Stimulated activated naive CD8-positive, alpha-beta T cell treated with anti-CD3 and anti-CD28 coated beads, Interleukin-15, amount 100 ng/mL, for 72 hours (primary cell): ENCODE data around the gene SPG11.
A peak's percentile ranks its signal among the peaks of the same experiment; 100 is the strongest.

Source experiments
- ATAC-seq: fragments of 150-1000 bp; cut with Tn5 transposase; 2 replicates; pipeline ENCODE4 v1.10.0; 2021; ENCODE audit warnings: mild to moderate bottlenecking, moderate library complexity
- DNase-seq, 2 donors: peaks; one replicate each; pipeline ENCODE4 v3.0.0; 2021 to 2022
- H3K27ac Mint-ChIP-seq, 2 donors: one replicate each; pipeline ENCODE4 v1.8.0; 2022; ENCODE audit warnings: mild to moderate bottlenecking in 2 of 2, mixed read lengths in 2 of 2, moderate library complexity in 2 of 2
- H3K27me3 Mint-ChIP-seq: one replicate; pipeline ENCODE4 v1.8.0; 2022; ENCODE audit warnings: mixed read lengths
- H3K4me1 Mint-ChIP-seq: one replicate; pipeline ENCODE4 v1.8.0; 2022; ENCODE audit warnings: mild to moderate bottlenecking, mixed read lengths
- H3K4me3 Mint-ChIP-seq, 2 donors: one replicate each; pipeline ENCODE4 v1.8.0; 2022; ENCODE audit warnings: mild to moderate bottlenecking in 2 of 2, mixed read lengths in 2 of 2, moderate library complexity in 1 of 2
- H3K9me3 Mint-ChIP-seq, 2 donors: one replicate each; pipeline ENCODE4 v1.8.0; 2022; ENCODE audit warnings: mixed read lengths in 2 of 2

Gene SPG11

DNA sequence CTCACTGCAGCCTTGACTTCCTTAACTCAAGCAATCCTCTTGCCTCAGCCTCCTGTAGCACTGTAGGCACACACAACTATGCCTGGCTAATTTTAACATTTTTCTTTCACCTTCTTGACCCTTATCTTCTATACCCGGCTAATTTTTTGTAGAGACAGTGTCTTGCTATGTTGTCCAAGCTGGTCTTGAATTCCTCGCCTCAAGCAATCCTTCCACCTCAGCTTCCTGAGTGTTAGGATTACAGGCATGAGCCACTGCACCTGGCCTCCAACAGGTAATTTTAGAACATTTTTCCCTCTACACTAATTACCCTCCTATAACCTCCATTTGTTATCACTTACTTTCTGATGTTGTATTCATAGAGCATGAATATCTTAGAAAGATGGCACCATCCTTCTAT is 60.3 kb downstream of the SPG11 start:
- peaks cover 11% of the 10 kb centered on the region for H3K4me1 Mint-ChIP-seq
- ATAC-seq (no peak), DNase-seq (no peak)
- H3K4me3 Mint-ChIP-seq: no peak overlapping the region
- H3K9me3 Mint-ChIP-seq: no peaks in the 10 kb centered on the region
- peak overlapping the region; percentile 13 to 29 for H3K27ac Mint-ChIP-seq
- H3K27me3 Mint-ChIP-seq: no peaks in the 10 kb centered on the region

DNA sequence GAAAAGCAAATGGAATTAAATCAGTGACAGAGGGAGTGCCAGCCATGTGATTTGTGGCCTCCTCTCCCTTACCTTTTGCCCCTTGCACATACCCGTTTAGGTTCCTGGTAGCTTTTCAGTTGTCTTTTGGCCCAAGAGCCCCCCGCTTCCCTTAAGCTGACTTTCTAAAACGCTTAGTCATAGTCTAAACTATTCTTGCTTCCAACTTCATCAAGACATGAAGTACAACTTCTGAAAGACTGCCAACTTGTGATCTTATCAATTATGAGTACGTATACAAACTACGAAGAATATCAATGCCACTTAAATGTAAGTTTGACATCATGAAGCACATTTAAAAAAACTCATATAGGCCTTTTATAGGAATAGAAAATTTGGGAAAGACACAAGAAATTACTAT is 64.6 kb downstream of the SPG11 start:
- Mint-ChIP-seq H3K27me3 (no peaks in the 10 kb centered on the region), H3K4me1 (peaks cover 37% of the 10 kb centered on the region), H3K4me3 (no peak overlapping the region), H3K27ac (no peak overlapping the region), H3K9me3 (no peaks in the 10 kb centered on the region)
- ATAC-seq (no peak), DNase-seq (no peak)

DNA sequence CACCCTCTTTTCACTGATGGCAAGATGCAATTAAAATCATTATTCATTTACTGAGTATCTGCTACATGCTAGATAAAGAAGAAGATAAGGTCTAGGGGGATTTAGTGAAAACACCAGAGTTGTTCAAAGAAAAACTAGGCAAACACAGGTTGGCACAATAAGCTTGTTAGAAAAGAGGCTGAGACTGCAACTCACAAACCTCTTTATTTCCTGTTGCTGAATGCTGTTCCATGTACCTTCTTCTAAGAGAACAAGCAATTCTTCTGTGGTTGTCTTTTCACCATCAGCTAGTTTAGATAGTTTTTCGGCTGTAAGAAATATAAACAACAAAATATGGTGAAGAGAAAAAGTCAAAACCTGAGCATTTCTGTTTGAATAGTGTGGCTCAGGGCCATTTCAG is 65.4 kb downstream of the SPG11 start:
- ATAC-seq: no peak
- Mint-ChIP-seq H3K27me3 (no peaks in the 10 kb centered on the region), H3K4me3 (no peak overlapping the region), H3K27ac (no peak overlapping the region), H3K4me1 (peaks cover 37% of the 10 kb centered on the region), H3K9me3 (no peaks in the 10 kb centered on the region)
- no peak for DNase-seq

DNA sequence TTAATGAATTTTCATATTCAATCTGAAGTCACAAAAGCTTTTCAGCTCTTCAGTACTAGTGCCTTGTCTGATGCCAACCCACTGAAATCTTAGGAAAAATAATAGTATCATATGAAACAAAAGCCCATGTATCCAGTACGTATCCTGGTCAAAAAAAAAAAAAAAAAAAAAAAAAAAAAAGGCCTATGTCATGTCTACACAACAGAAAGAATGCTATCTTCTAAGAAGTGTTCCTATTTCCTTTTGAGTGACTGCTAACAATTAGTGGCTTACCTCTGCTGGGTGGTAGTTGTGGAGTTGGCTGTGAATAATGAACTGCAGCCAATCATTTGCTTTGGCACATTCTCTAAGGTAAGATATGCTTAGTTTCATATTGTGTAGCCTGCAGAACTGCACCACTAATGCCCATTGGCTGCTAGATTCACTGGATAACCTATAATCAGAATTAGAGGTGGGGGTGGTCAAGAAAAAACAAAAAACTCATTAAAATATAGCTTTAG is 66.9 kb downstream of the SPG11 start:
- no peaks in the 10 kb centered on the region for H3K9me3 Mint-ChIP-seq
- no peaks in the 10 kb centered on the region for H3K27me3 Mint-ChIP-seq
- no peak overlapping the region for H3K27ac Mint-ChIP-seq
- peak; percentile 83 for ATAC-seq
- peaks cover 37% of the 10 kb centered on the region for H3K4me1 Mint-ChIP-seq
- H3K4me3 Mint-ChIP-seq: peak overlapping the region in 1 of 2 donors; percentile 50
- peak in 1 of 2 donors; percentile 15 for DNase-seq

DNA sequence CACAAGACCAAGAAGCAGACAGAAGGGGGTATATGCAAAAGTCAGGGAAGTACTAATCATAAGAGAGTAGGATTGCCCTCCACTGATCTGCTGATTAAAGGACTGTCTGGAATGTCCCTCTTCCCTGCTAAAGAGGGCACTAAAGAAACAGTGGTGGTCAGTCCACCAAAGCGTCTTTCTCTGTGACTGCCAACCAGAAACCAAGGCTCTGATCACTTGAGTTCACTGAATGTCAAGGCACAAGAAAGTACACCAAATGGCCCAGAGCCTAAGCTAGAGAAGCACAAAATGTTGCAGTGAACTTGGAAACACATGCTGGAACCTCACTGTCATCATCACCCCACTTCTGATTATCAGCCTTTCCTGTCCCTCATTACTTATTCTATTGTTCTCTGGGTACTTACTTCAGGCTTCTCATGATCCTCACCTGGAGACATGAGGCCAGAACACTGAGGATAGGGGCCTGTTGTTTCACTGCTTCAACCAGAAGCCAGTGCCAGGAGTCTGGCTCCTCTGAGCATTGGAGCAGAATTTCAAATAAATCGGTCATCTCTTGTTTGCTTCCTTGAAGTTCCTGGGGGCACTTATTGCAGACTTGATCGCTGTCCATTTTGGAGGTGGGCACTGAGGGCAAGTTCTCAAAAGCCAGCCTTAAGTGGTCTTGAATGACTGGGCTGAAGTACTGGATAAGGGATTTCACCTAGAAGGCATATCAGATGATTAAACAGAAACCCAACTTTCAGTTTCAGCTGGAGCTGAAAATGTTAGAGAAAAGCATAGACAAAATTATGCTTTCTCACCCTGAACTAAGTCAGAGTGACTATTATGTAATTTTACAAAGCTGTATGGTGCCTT is 67.6 kb downstream of the SPG11 start:
- Mint-ChIP-seq H3K9me3 (no peaks in the 10 kb centered on the region), H3K27ac (no peak overlapping the region), H3K4me1 (peaks cover 37% of the 10 kb centered on the region), H3K27me3 (no peaks in the 10 kb centered on the region), H3K4me3 (no peak overlapping the region)
- DNase-seq (no peak), ATAC-seq (peak; percentile 75)

DNA sequence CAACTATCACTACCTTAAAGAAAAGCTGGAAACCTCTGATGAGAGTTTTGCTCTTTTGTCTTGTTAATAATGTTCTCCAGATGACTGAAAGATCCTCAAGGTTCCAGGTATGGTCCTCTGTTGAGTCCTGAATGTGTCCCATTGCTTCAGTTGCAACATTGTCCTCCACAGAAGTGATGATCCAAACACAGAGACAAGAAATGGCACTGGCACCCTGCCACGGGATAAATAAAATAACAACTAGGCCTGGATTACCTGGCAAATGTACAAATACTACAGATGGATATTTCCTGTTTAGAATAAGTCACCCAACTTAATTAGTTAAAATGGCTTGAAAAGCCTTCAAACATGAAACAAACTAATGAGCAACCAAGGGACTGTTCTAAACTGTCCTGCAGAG is 68.2 kb downstream of the SPG11 start:
- Mint-ChIP-seq H3K27ac (no peak overlapping the region), H3K9me3 (no peaks in the 10 kb centered on the region), H3K4me1 (peaks cover 37% of the 10 kb centered on the region), H3K4me3 (no peak overlapping the region), H3K27me3 (no peaks in the 10 kb centered on the region)
- DNase-seq (no peak), ATAC-seq (no peak)

DNA sequence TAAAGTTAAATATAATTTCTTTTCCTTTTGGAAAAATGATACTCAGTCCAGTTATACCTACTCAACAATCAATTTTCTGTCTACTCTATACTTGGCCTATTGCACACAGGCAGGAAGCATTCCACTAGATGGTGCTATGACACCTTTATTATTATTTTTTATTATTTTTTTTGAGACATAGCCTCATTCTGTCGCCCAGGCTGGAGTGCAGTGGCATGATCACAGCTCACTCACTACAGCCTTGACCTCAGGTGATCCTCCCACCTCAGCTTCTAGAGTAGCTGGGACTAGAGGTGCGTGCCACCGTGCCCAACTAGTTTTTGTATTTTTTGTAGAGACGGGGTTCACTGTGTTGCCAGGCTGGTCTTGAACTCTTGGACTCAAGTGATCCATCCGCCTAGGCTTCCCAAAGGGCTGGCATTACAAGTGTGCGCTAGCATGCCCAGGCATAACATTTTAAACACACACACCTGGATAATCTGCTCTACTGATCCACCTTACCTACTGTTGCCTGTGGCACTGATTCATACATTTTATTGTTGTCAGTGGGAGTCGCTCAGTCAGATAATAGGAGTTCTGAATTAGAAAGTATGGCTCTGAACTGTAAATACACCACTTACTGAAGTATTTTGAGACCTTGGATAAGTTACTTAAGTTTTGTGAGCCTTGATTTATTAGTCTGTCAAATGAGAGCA is 70.3 kb downstream of the SPG11 start:
- DNase-seq (peak in 1 of 2 donors; percentile 20), ATAC-seq (peak; percentile 74)
- no peak overlapping the region for H3K4me3 Mint-ChIP-seq
- peaks cover 27% of the 10 kb centered on the region for H3K4me1 Mint-ChIP-seq
- H3K9me3 Mint-ChIP-seq: no peaks in the 10 kb centered on the region
- H3K27ac Mint-ChIP-seq: peak overlapping the region; percentile 54 to 70
- no peaks in the 10 kb centered on the region for H3K27me3 Mint-ChIP-seq

DNA sequence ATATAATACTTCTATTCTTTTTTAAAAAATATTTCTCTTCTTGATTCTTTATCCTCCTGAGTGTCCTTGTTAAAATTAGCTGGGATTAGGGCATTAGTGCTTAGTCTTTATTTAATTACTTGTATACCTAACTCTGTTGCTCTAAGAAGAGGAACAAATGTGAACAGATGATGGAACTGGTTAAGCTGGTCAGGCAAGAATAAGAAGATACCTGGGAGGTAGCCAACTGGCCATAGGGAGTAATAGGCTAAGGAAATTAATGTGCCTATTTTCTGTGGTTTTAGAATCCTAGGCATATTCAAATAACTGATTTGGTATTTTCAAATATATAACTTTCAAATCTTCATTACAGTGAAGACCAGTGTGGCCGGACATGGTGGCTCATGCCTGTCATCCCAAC is 72.1 kb downstream of the SPG11 start:
- Mint-ChIP-seq H3K9me3 (no peaks in the 10 kb centered on the region), H3K27ac (no peak overlapping the region), H3K4me1 (peaks cover 12% of the 10 kb centered on the region), H3K27me3 (no peaks in the 10 kb centered on the region), H3K4me3 (no peak overlapping the region)
- no peak for ATAC-seq
- DNase-seq: no peak

DNA sequence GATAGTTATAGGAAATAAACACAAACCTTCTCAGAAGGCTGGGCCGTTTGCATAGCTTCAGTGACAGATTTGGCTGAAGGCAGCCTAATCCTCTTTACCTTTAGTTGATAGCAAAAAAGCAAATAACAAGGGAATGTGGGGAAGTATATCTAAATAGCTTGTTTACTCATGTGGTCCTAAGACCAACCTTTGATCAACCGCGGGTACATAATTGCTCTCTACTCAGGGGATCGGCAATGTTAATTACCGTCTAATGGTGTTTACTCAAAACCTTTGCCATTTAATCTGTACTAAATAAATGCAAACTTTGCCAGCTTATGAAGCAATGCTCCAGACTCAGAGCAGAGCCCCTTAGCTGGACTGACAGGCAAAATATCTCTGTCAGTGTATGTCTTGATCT is 74.9 kb downstream of the SPG11 start:
- Mint-ChIP-seq H3K27me3 (no peaks in the 10 kb centered on the region), H3K4me3 (no peak overlapping the region), H3K9me3 (no peaks in the 10 kb centered on the region), H3K27ac (peak overlapping the region in 1 of 2 donors; percentile 27), H3K4me1 (peaks cover 7% of the 10 kb centered on the region)
- ATAC-seq (no peak), DNase-seq (no peak)

DNA sequence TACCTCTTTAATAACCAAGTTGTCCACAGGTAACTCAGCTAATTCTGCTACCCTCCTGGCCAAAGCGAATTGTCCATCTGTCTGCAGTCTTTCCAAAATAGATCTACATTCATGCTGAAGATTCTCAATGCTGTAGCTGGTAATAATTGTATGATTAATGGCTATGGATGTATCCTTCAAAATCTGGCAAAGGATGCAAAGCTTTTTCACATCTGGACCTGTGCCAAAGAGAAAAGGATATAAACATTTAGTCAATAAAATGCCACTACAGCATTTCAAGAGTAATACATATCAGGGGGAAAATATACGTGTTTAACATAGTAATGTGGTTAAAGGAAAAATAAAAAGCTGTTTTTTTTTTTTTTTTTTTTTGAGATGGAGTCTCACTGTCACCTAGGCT is 77.8 kb downstream of the SPG11 start:
- ATAC-seq (no peak), DNase-seq (no peak)
- Mint-ChIP-seq H3K27ac (no peak overlapping the region), H3K9me3 (no peaks in the 10 kb centered on the region), H3K4me3 (no peak overlapping the region), H3K27me3 (no peaks in the 10 kb centered on the region), H3K4me1 (peaks cover 14% of the 10 kb centered on the region)

DNA sequence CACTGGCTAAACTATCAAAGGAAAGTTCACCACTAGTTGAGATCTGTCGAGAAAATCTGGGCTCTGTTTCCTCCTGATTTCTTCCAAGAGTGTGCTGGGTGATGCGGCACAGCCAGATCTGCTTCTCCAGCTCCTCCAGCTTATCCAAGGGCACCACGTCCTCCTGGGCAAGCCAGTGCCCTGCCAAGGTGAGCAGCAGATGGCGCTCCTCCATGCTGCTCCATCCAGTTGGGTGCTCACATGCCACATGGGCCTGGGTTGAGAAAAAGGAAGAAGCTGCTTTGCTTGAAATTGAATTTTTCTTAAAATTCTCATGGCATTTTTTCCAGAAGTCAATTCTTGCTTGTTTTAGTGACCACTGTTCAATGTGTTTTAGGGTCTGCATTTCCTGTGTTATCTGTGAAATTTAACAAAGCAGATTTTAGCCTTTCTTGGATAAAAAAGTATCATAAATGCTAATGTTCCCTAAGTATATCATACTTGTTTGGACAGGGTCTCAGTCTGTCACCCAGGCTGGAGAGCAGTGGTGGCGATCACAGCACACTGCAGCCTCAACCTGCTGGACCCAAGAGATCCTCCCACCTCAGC is 79.2 kb downstream of the SPG11 start:
- Mint-ChIP-seq H3K27ac (peak overlapping the region in 1 of 2 donors; percentile 31), H3K27me3 (no peaks in the 10 kb centered on the region), H3K9me3 (no peaks in the 10 kb centered on the region), H3K4me1 (peaks cover 14% of the 10 kb centered on the region), H3K4me3 (no peak overlapping the region)
- ATAC-seq (peak; percentile 86), DNase-seq (peak; percentile 34 to 55)

DNA sequence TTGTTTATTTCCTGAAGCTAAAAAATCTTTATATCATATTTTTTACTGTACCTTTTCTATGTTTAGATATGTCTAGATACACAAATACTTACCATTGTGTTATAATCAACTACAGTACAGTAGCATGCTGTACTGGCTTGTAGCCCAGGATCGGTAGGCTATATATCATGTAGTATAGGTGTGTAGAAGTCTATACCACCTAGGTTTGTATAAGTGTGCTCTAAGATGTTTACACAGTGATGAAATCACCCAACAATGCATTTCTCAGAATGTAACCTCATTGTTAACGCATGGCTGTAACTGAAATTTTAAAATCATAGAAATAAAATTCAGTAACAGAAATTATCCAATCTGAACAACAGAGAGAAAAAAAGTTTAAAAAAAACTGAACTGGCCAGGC is 83.4 kb downstream of the SPG11 start:
- H3K4me3 Mint-ChIP-seq: no peak overlapping the region
- no peaks in the 10 kb centered on the region for H3K27me3 Mint-ChIP-seq
- H3K27ac Mint-ChIP-seq: no peak overlapping the region
- ATAC-seq (no peak), DNase-seq (no peak)
- H3K4me1 Mint-ChIP-seq: peaks cover 18% of the 10 kb centered on the region
- no peaks in the 10 kb centered on the region for H3K9me3 Mint-ChIP-seq

DNA sequence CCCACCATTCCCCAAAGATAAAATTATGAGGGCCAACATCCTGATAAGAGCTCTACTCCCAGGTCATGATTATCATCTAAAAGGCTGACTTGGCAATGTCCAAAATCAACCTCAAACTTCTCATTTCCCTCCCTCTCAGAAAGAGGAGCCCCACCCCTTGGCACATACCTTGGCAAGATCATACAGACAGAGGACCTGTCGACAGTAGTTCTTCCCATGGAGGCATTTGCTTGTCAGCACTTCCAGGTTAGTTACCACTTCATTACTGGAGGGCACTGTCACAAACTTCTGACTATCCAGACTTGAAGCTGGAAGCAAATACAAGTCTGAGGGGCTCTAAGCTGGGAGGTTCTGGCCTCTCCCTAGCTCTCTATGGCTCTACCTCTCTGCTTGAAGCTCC is 88.7 kb downstream of the SPG11 start:
- no peaks in the 10 kb centered on the region for H3K27me3 Mint-ChIP-seq
- peaks cover 7% of the 10 kb centered on the region for H3K4me1 Mint-ChIP-seq
- H3K4me3 Mint-ChIP-seq: no peak overlapping the region
- H3K9me3 Mint-ChIP-seq: no peaks in the 10 kb centered on the region
- peak overlapping the region in 1 of 2 donors; percentile 91 for H3K27ac Mint-ChIP-seq
- ATAC-seq: no peak
- DNase-seq: no peak

DNA sequence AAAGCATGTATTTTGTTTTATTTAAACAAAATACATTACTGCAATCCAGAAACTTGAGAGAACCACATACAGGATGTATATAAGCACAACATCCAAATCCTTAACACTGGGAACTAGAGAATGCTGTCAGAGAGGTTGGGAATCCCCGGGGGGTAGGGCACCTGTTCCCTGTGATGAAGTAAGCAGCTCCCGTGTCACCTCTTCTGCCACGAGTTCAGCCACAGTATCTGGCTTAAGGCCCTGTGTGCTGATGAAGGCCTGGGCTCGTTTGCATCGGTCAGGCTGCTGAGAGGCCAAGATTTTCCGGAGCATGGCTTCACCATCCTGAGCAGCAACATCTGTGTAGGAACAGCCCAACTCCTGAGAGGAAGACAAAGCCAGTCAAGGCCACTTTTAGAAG is 90.1 kb downstream of the SPG11 start:
- H3K4me3 Mint-ChIP-seq: no peak overlapping the region
- ATAC-seq (no peak), DNase-seq (no peak)
- H3K9me3 Mint-ChIP-seq: no peaks in the 10 kb centered on the region
- no peaks in the 10 kb centered on the region for H3K27me3 Mint-ChIP-seq
- peaks cover 7% of the 10 kb centered on the region for H3K4me1 Mint-ChIP-seq
- H3K27ac Mint-ChIP-seq: peak overlapping the region in 1 of 2 donors; percentile 24

DNA sequence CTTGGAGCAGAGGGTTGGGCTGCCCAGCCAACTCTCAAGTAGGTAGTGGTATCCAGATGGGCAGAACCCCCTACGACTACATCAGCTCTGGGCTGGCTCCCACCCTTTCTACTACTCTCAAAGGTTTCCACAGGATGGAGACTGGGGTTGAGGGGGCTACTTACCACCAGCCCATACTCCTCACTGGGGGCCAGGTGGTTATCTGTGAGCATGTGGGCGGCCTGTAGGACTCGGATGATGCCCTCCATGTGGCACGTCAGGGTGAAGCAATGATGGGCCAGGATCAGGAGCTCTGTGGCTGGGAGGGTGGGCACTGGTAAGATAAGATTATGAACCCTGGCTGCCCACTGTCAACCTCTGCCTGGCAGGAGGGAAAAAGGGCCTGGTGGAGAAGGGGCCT is 93.1 kb downstream of the SPG11 start:
- no peak overlapping the region for H3K4me3 Mint-ChIP-seq
- DNase-seq (no peak), ATAC-seq (peak; percentile 31)
- H3K27ac Mint-ChIP-seq: peak overlapping the region in 1 of 2 donors; percentile 48
- H3K9me3 Mint-ChIP-seq: peaks cover 0 to 6% of the 10 kb centered on the region in 2 donors
- H3K4me1 Mint-ChIP-seq: peaks cover 7% of the 10 kb centered on the region
- no peaks in the 10 kb centered on the region for H3K27me3 Mint-ChIP-seq

DNA sequence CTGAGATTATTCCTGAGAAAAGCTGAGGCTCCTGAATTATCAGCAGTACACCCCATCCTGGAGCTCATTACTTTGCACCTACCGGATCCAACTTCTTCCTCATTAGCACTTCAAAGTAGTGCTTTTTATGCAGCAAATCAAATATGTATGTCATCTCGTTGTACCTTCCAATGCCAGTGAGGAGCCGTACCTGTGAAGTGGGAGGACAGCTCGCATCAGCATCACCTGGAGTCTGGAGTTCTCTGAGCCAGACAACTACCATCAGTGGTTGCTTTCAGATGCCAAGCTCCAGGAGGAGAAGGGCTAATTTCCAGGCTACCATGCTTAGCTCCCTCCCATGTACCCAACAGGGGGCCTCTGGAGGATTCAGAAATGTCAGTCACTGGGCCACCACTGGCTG is 94.1 kb downstream of the SPG11 start:
- Mint-ChIP-seq H3K4me1 (no peaks in the 10 kb centered on the region), H3K4me3 (no peak overlapping the region), H3K9me3 (peaks cover 6 to 13% of the 10 kb centered on the region in 2 donors), H3K27me3 (no peaks in the 10 kb centered on the region), H3K27ac (peak overlapping the region in 1 of 2 donors; percentile 91)
- DNase-seq (no peak), ATAC-seq (no peak)
